ENCODE results near the gene ITGB1BP1.

Gene ITGB1BP1

GRCh38 chr2:9428965-9429577, 5.7 kb upstream of the ITGB1BP1 start:
- H3K4me3 ChIP-seq (ENCODE audit: low read depth, low read length) = no peak overlapping the region
- TF ChIP-seq, protein P1, sequence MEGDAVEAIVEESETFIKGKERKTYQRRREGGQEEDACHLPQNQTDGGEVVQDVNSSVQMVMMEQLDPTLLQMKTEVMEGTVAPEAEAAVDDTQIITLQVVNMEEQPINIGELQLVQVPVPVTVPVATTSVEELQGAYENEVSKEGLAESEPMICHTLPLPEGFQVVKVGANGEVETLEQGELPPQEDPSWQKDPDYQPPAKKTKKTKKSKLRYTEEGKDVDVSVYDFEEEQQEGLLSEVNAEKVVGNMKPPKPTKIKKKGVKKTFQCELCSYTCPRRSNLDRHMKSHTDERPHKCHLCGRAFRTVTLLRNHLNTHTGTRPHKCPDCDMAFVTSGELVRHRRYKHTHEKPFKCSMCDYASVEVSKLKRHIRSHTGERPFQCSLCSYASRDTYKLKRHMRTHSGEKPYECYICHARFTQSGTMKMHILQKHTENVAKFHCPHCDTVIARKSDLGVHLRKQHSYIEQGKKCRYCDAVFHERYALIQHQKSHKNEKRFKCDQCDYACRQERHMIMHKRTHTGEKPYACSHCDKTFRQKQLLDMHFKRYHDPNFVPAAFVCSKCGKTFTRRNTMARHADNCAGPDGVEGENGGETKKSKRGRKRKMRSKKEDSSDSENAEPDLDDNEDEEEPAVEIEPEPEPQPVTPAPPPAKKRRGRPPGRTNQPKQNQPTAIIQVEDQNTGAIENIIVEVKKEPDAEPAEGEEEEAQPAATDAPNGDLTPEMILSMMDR (IDR thresholded peaks at IDR 0.05; ENCODE audit: low read depth, low read length, missing control alignments) = no peak
- DNase-seq (ENCODE audit: low read depth) = no peak

GRCh38 chr2:9424447-9425164, 1.3 kb upstream of the ITGB1BP1 start:
- DNase-seq (ENCODE audit: low read depth) = no peak
- peak overlapping the region; percentile 91 for H3K4me3 ChIP-seq (ENCODE audit: low read depth, low read length)
- TF ChIP-seq, protein P1 (IDR thresholded peaks at IDR 0.05; ENCODE audit: low read depth, low read length, missing control alignments) = no peak

GRCh38 chr2:9423922-9424272, 569 bp upstream of the ITGB1BP1 start:
- TF ChIP-seq, protein P1 (IDR thresholded peaks at IDR 0.05; ENCODE audit: low read depth, low read length, missing control alignments) = no peak
- no peak for DNase-seq (ENCODE audit: low read depth)
- peak overlapping the region; percentile 91 for H3K4me3 ChIP-seq (ENCODE audit: low read depth, low read length)

DNA sequence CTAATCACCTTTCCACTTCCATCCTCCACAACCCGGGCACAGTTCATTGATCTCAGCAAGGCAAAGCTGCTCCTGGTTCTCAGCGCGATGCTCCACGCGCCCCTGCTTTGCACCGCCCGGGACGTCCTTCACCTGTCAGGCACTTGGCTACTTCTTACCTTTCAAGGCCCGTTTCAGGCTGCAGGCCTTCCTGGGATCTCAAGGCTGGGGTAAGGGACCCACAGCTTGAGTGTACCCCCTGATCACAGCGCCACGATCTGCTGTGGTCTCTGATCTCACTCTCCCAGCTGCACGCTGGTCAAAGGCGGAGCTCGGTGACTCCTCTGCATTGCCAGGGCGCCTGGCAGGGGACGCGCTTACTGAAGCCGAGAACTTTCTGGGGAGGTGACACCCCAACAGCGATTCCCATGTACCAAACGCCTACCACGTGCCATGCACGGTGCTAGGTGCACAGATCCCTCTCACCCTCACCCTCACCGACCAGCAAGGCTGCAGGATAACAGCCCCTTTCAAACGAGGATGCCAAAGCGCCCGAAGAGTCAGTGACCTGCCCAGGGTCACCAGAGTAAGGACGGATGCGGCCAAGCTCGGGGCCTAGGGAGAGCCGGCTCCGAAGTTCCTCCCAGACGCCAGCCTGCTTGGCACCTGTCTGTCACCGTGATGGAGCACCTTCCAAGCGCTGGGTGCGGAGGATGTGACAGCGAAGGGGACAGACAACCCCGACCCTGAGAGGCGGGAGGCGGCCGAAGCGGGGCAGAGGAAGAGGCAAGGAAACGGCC, 818 bp downstream of the ITGB1BP1 start:
- TF ChIP-seq, protein P1 (IDR thresholded peaks at IDR 0.05; ENCODE audit: low read depth, low read length, missing control alignments) = peak; percentile 19
- DNase-seq (ENCODE audit: low read depth) = no peak
- peak overlapping the region; percentile 91 for H3K4me3 ChIP-seq (ENCODE audit: low read depth, low read length)

DNA sequence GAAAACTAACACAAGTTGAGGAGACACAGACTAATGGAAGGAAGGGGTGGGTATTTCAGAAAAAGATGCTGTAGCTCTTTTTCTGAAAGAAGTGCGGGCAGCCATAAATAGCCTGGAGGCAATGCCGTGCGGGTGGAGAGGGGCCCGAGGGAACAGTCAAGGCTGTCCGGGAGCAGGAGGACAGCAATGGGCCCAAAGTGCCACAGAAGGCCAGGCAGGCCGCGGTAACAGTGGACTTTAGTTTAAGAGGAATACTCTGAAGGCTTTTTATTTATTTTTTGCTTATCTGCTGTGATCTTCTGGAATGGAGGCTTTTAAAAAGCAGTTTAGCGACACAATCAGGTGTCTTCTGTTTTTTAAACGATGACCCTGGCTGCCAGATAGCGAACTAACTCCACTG, 2.8 kb downstream of the ITGB1BP1 start:
- TF ChIP-seq, protein P1 (IDR thresholded peaks at IDR 0.05; ENCODE audit: low read depth, low read length, missing control alignments) = no peak
- no peak for DNase-seq (ENCODE audit: low read depth)
- H3K4me3 ChIP-seq (ENCODE audit: low read depth, low read length) = no peak overlapping the region

GRCh38 chr2:9419541-9419940, 3.8 kb downstream of the ITGB1BP1 start:
- TF ChIP-seq, protein P1 (IDR thresholded peaks at IDR 0.05; ENCODE audit: low read depth, low read length, missing control alignments) = no peak
- H3K4me3 ChIP-seq (ENCODE audit: low read depth, low read length) = no peak overlapping the region
- no peak for DNase-seq (ENCODE audit: low read depth)

Measured in GM12864 (cell line).